ENCODE results near the gene CEP83.
"Not testable (repeated sequence)": the region's sequence is repeated elsewhere in the genome, so short reads cannot be mapped to it uniquely, and the experiment has no call there.

CEP83 gene

DNA sequence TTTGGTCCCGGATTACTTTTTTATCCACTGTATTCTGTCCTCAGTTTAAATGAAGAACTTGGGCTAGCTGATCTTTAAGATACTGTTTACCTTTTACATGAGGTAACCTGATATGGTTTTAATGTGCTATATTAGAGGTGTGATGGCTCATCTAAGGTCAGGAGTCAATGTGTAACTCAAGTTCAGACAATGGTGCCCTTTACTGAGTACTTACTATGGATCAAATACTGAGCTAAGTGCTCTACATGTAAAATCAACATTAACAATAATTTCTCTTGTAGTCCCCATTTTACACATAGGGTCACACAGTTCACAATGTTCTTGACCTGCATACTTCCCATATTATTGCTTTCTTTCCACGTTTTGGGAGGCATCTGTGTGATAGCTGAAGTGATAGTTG lies 79.2 kb downstream of the CEP83 start:
- DNase-seq (ENCODE audit: low read depth in 3 of 3, low spot score in 1 of 3): no peak

DNA sequence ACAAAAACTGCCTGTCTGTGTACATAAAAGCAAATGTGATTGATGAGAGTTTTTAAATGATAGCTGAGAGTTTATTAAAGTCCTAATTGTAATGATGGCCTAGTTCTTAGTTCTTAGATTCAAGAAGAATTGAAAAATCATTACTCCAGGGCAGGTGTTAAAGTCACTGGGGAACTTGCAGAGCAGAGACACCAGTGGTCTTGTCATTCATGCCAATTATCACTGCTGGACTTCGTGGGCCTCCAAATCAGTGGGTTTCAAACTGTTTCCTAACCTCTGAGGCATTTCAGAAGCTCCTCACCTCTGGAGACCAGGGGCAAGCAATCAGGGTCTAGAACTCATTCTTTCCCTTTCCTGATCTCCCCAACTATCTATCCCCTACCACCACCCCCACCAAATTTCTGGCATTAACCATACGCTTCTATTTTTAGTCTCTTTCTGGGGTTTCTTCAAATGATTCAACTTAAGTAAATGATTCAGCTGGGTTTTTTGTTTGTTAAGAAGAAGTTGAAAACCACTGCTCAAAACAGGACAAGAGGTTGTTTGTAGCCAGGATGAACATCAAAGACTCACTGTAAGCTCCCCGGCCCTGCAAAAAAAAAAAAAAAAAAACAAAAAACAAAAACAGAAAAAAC lies 80.1 kb downstream of the CEP83 start:
- no peak for DNase-seq (ENCODE audit: low read depth in 3 of 3, low spot score in 1 of 3)

DNA sequence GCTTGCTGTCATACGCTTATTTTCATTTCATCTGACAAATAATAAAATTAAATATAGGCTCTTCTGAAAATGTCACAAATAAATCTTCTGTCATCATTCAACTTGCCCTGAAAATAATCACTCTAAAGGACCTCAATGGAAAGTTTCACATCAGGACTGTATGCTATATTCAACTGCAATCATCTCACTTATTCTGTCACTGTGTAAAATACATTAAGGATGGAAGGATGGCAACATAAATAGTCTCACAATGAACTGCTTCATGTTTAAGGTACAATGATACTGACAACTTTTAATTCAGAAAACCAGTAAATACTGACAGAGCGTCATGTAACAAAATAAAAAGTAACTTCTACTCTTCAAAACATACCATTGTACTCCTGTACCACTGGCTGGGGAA lies 82.1 kb downstream of the CEP83 start:
- no peak for DNase-seq (ENCODE audit: low read depth in 3 of 3, low spot score in 1 of 3)

DNA sequence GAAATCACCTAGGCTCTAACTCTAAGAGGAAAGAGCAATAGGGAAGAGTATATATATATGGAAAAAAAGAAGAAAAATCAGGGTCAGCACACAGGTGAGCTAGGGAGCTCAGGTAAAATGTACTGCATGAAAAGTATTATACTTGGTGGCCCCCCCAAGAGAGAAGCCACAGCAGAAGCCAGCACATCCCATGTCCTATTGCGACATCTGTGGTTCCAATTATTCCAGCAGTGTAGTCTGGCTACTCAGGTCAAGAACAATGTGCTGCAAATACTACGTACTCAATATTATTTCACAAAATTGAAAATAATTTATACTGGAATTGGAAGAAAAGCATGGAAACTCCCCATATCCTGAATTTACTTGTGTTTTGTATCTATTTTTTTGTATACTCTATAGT lies 85.5 kb downstream of the CEP83 start:
- no peak for DNase-seq (ENCODE audit: low read depth in 3 of 3, low spot score in 1 of 3)

DNA sequence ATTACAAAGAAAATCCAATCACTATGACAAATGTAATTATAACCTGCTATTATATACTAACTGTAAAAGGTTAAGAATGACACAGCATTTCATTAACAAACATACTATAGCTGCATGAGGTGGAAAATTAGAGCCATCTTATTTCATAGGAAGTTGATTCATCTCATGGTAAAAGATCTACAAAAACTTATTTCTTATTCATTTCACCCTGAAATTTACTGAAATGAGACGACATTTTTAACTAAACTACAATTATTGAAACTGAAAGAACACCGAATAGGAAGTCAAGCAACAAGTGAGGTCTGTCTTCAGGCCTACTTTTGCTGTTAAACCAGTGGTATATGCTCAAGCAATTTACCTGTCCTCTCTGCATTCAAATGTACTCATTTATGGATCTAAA lies 87.2 kb downstream of the CEP83 start:
- no peak for DNase-seq (ENCODE audit: low read depth in 3 of 3, low spot score in 1 of 3)

DNA sequence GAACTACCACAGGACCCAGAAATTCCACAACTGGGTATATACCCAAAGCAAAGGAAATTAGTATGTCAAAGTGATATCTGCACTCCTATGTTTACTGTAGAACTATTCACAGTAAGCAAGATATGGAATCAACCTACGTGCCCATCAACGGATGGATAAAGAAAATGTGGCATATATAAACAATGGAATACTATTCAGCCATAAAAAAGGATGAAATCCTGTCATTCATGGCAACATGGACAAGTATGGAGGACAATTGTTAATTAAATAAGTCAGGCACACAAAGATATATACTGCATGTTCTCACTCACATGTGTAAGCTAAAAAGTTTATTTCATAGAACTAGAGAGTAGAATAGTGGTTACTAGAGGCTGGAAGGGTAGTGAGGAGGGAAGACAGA lies 97.0 kb downstream of the CEP83 start:
- no peak for DNase-seq (ENCODE audit: low read depth in 3 of 3, low spot score in 1 of 3)

DNA sequence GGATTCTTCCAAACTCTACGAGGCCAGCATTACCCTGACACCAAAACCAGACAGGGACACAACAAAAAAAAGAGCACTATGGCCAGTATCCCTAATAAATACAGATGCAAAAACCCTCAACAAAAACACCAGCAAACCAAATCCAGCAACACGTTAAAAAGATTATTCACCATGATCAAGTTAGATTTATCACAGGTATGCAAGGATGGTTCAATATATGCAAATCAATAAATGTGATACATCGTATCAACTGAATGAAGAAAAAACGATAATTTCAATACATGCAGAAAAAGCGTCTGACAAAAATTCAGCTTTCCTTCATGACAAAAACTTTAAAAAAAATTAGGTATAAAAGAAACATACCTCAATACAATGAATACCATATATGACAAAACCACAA lies 99.9 kb downstream of the CEP83 start:
- no peak for DNase-seq (ENCODE audit: low read depth in 3 of 3, low spot score in 1 of 3)

DNA sequence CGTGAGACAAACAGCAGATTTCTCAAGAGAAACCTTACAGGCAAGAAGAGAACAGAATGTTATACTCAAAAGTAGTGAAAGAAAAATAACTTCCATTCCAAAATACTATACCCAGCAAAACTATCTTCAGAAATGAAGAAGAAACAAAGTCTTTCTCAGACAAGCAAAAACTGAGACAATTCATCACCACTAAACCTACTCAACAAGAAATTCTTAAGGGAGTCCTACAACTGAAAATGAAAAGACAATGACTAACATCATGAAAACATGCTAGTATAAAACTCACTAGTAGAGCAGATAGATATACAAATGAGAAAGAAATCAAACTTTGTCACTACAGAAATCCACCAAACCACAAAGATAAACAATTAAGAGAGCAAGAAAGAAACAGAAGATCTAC lies 106.5 kb downstream of the CEP83 start:
- DNase-seq (ENCODE audit: low read depth in 3 of 3, low spot score in 1 of 3): no peak

DNA sequence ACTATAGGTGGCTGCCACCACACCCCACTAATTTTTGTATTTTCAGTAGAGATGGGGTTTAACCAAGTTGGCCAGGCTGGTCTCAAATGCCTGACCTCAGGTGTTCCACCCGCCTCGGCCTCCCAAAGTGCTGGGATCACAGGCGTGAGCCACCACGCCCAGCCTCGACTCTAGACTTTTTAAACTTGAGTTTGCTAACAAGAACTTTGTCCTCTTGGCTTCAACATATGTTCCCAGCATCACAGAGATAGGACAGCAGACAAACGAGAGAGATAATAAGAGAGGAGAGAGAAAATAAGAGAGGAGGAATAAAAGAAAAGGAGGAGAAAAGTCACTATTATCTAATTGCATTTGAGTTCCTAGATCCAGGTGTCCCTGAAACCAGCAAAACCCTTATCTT lies 119.1 kb downstream of the CEP83 start:
- no peak for DNase-seq (ENCODE audit: low read depth in 3 of 3, low spot score in 1 of 3)

DNA sequence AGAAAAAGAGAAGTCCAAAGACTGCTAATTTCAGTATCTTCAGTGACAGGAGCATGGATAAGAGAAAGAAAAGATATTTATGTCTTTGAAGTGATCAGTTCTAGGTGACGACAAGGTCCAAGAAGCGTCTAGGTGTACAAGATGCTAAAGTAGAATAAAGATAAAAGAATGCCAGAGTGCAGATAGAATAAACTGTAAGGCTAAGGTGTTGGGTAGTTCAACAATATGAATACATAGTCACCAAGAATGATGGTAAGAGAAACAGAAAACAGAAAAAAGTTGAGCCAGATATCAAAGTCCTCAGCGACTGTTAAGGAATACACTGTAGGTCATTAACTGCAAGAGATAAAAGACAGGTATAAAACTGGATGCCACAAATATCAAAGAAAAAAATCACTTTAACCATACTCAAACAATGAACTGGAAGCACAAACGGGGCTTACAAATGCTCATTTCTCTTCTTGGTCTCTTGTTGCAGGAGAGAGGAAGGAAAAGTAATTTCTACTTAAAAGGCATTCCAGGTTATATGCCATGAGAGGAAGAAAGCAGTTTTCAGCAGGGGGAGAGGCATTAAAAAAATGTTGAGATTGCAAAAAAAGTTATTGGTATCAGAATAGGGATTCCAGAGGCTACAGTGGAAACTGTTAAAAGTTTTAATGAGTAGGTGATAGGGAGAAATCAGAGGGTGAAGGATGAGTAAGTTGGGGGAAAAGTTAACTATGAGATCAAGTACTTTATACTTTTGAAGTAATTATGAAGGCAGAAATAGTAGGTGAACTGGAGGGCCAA lies 121.5 kb downstream of the CEP83 start:
- no peak for DNase-seq (ENCODE audit: low read depth in 3 of 3, low spot score in 1 of 3)

DNA sequence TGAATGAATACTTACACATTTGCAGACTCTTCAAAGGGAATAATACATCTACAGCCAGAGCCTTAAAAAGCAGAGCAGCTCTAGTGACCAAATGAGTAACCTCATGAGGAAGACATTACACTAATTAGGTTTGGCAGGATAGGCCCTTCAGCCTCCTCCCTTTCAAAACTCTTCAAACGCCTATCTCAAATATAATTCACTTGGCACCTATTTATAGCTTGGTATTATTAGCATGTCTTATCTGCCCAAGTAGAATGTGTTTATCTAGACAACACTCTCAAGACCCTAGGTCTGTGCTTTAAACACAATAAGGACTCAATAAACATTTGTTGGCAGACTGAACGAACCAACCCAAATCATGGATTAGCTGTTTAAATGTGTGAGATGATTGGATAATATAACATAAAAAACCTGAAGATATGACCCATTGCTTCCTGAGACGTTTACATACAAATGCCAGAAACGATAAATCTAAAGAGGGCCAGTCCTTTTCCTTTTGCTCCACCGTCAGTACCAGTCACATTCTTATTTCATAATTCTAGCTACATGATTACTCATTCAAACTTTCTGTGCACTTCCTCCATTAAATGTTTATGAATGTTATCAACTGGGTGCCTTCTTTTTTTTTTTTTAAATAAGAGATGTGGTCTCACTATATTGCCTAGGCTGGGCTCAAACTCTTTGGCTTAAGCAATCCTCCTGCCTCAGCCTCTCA lies 123.3 kb downstream of the CEP83 start:
- no peak for DNase-seq (ENCODE audit: low read depth in 3 of 3, low spot score in 1 of 3)

DNA sequence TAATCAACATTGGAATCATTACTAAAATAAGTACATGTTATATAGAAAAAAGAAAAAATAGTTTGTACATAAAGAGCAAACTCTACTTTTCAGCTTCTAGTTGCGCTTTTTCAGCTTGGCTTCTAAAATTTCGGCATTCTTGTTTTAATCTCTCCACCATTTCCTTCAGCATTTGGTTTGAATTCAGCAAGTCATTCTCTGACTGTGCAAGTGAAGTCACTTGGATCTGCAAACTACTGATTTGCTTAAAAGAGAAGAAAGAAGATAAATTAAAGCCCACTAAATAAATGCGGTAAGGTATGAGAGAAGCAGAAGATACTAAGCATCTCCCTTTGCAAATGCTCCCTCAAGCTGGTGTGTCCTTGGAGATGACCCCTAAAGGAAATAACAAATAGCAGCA lies 126.3 kb downstream of the CEP83 start:
- DNase-seq (ENCODE audit: low read depth in 3 of 3, low spot score in 1 of 3): no peak

DNA sequence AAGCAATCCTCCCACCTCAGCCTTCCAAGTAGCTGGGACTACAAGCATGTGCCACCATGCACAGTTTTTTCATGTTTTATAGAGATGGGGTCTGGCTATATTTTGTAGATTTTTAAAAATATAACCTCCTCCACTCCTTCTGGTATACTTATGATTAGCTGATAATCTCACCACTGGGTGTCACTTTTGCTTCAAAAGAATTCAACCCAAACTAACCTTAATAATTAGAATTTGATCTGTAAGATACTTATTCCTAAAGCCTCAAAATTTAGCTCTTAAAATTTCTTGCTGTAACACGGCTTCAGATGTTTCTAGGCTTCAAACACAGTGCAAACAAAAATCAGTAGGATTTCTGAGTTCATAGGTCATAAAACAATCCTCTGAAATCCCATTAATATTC lies 130.3 kb downstream of the CEP83 start:
- DNase-seq (ENCODE audit: low read depth in 3 of 3, low spot score in 1 of 3): no peak

DNA sequence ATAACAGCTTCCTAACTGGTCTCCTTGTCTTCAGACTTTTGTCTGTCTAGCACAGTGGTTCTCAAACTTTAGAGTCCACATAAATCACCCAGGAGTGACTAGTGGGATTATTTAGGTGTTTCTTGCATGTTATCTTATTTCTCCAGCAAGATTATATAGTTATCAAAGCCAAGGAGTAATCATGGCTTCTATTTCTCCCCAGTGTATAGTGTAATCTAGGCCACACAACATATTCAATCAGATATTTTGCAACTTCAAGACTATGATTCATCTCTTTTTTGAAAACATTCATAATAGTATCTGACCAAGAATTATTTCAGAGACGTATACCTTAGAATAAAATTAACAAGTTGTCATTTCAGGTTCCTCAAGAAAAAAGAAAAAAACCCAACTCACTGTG lies 131.9 kb downstream of the CEP83 start:
- DNase-seq (ENCODE audit: low read depth in 3 of 3, low spot score in 1 of 3): no peak

DNA sequence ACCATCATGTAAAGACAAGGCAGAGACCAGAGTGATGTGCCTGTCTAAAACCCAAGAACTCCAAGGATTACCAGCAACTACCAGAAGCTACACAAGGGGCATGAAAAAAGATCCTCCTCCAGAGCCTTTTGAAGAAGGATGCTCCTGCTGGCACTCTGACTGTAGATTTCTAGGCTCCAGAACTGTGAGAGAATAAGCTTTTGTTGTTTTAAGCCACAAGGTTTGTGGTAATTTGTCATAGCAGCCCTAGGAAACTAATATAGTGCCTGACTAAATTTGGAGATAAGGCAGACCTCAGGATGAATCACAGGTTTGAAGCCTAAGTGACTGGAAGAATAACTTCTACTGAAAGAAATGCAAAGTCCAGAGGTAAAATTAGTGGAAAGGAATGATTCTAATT lies 132.9 kb downstream of the CEP83 start:
- no peak for DNase-seq (ENCODE audit: low read depth in 3 of 3, low spot score in 1 of 3)

DNA sequence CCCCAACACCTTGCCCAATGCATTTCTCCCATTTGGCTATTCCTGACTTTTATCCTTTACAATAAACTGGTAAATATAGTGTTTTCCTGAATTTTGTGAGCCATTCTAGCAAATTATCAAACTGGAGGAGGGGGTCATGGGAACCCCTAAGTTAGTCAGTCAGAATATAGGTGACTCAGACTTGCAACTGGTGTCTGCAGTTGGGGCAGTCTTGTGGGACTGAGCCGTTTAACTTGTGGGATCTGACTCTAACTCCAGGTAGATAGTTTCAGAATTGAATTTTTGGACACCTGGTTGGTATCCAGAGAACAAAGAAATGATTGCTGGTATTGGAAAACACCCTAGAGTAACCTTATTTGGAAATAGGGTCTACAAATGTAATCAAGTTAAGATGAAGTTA lies 133.4 kb downstream of the CEP83 start:
- no peak for DNase-seq (ENCODE audit: low read depth in 3 of 3, low spot score in 1 of 3)

DNA sequence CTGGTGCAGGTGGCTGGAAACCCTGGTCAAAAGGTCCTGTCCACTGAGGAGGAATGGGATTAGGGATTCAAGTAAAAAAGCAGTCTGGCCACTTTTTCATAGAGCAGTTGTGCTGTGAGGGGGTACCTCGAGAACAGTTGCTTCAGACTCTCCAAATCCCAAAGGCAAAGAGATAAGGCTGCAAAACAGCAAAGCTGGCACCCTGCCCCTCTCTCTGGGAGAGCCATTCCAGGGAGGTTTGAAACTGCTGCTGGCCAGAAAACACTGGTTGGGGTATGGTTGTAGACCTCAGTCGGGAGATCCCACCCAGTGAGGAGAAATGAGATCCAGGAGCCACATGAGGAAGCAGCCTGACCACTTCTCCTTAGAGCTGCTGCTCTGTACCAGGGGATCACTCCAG lies 137.3 kb downstream of the CEP83 start:
- no peak for DNase-seq (ENCODE audit: low read depth in 3 of 3, low spot score in 1 of 3)

DNA sequence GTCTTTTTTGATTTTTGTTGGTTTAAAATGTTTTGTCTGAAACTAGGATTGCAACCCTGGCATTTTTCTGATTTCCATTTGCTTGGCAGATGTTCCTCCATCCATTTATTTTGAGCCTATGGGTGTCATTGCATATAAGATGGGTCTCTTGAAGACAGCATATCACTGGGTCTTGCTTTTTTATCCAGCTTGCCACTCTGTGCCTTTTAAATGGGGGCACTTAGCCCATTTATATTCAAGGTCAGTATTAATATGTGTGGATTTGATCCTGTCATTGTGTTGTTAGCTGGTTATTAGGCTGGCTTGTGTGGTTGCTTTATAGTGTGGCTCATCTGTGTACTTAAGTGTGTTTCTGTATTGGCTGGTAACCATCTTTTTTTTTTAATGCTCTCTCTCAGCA lies 139.6 kb downstream of the CEP83 start:
- no peak for DNase-seq (ENCODE audit: low read depth in 3 of 3, low spot score in 1 of 3)

DNA sequence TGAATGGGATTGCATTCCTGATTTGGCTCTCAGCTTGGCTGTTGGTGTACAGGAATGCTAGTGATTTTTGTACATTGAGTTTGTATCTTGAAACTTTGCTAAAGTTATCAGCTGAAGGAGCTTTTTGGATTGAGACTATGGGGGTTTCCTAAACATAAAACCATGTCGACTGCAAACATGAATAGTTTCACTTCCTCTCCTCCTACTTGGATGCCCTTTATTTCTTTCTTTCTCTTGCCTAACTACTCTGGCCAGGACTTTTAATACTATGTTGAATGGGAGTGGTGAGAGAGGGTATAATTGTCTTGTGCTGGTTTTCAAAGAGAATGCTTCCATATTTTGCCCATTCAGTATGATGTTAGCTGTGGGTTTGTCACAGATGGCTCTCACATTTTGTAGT lies 141.5 kb downstream of the CEP83 start:
- DNase-seq (ENCODE audit: low read depth in 3 of 3, low spot score in 1 of 3): no peak

DNA sequence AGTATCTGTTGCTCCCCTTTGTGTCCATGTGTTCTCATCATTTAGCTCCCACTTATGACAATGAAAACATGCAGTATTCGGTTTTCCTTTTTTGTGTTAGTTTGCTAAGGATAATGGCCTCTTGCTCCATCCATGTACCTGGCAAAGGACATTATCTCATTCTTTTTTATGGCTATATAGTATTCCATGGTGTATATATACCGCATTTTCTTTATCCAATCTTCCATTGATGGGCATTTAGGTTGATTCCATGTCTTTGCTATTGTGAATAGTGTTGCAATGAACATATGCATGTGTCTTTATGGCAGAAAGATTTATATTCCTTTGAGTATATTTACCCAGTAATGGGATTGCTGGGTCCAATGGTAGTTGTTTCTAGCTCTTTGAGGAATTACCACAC lies 143.1 kb downstream of the CEP83 start:
- not testable (repeated sequence) for DNase-seq (ENCODE audit: low read depth in 3 of 3, low spot score in 1 of 3)

DNA sequence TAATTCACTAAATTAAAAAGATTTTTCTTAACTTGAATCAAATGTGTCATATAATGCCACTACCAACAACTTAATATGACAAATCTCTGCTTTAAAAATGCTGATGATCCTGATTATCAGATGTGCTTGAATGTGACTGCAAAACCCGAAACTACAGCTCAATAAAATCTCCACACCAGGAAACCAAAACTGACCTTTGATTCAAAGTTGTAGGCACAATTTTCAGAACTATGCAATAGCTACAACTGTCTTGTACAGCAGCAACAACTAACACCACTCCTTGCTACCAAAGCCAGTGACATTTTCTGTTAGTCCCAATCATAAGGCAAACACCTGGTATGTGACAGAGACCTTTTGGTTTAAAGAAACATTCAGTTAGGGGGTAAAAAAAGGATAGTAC lies 147.3 kb downstream of the CEP83 start:
- no peak for DNase-seq (ENCODE audit: low read depth in 3 of 3, low spot score in 1 of 3)

DNA sequence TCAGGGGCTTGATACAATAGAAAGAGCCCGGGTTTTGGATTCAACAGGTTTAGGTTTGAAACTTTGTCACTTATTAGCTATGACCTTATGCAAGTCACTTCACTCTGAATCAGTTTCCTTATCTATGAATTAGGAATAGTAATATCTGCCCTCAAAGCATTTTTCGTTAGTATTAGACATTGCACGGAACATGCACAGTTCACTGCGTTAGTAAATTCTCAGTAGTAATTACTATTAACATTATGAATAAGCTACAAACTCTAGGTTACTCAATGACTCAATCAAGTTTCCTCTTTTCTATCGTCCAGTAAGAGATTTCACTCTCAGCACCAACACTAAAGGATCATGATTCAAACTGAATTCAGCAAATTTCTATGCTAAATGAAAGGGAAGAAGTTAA lies 150.3 kb downstream of the CEP83 start:
- no peak for DNase-seq (ENCODE audit: low read depth in 3 of 3, low spot score in 1 of 3)

All from stimulated activated CD4-positive, alpha-beta T cell treated with anti-CD3 and anti-CD28 coated beads, TNF-alpha, amount 100 ng/mL, for 1 hour (primary cell).